Upper lobe of left lung (tissue), 4 donors: ENCODE measurements around the gene ST3GAL2.

ENCODE experiments used
- CTCF ChIP-seq, 6 experiments: fragments of 450-650 bp in 4 of 6; fragments of 200-600 bp in 2 of 6; sonication (generic) in 2 of 6; IDR thresholded peaks; one replicate each; pipeline ENCODE4 v1.5.1; 2016 to 2019; ENCODE audit warnings: antibody characterized with exemption in 6 of 6
- POLR2AphosphoS5 ChIP-seq, 2 donors: sonication (generic); formaldehyde crosslinking; IDR thresholded peaks; one replicate each; pipeline ENCODE4 v1.5.1; 2017; ENCODE audit warnings: antibody characterized with exemption in 2 of 2

GRCh38 chr16:70442344-70442743 lies 3.4 kb upstream of the ST3GAL2 start:
- TF ChIP-seq POLR2AphosphoS5 (IDR thresholded peaks at IDR 0.05): no peak
- no peak for TF ChIP-seq CTCF (IDR thresholded peaks at IDR 0.05)
